H9 (cell line): ENCODE data around the gene RSBN1. TPM values are rescaled to one million over a fixed set of nuclear protein-coding genes. Genes with fewer than 3 reads are reported as not detected.
A peak's percentile ranks its signal among the peaks of the same experiment; 100 is the strongest.

ENCODE experiments used
- DNase-seq: peaks from one replicate; pipeline ENCODE4 v3.0.0-alpha.2; 2017
- H2AFZ ChIP-seq: one replicate; pipeline ENCODE4 v1.6.1; 2013; ENCODE audit warnings: mild to moderate bottlenecking, low read length, control low read depth, moderate library complexity
- H2AK5ac ChIP-seq: 2 replicates; pipeline ENCODE4 v1.6.1; 2013; ENCODE audit warnings: low read length, control low read depth, mixed read lengths; ENCODE audit not compliant: insufficient read length
- H2BK120ac ChIP-seq: one replicate; pipeline ENCODE4 v1.6.1; 2013; ENCODE audit warnings: low read depth, mild to moderate bottlenecking, low read length, control low read depth, inconsistent platforms; ENCODE audit not compliant: poor library complexity, severe bottlenecking
- H2BK12ac ChIP-seq: 2 replicates; pipeline ENCODE4 v1.6.1; 2013; ENCODE audit warnings: low read length, control low read depth, mixed read lengths, low read depth; ENCODE audit not compliant: insufficient read length
- H2BK15ac ChIP-seq: 2 replicates; pipeline ENCODE4 v1.6.1; 2013; ENCODE audit warnings: low read depth, low read length, control low read depth
- H2BK20ac ChIP-seq: one replicate; pipeline ENCODE4 v1.6.1; 2013; ENCODE audit warnings: low read depth, mild to moderate bottlenecking, low read length, control low read depth, inconsistent platforms; ENCODE audit not compliant: poor library complexity, severe bottlenecking
- H2BK5ac ChIP-seq: 2 replicates; pipeline ENCODE4 v1.6.1; 2013; ENCODE audit warnings: low read length, control low read depth, mixed read lengths; ENCODE audit not compliant: insufficient read length
- H3K14ac ChIP-seq: 2 replicates; pipeline ENCODE4 v1.6.1; 2013; ENCODE audit warnings: low read length, control low read depth; ENCODE audit not compliant: insufficient read depth
- H3K18ac ChIP-seq: 2 replicates; pipeline ENCODE4 v1.6.1; 2013; ENCODE audit warnings: low read depth, mild to moderate bottlenecking, mixed read lengths, low read length, control low read depth; ENCODE audit not compliant: insufficient read length
- H3K23ac ChIP-seq: 2 replicates; pipeline ENCODE4 v1.6.1; 2013; ENCODE audit warnings: low read length, control low read depth, mixed read lengths, low read depth; ENCODE audit not compliant: insufficient read length
- H3K23me2 ChIP-seq: 2 replicates; pipeline ENCODE4 v1.6.1; 2013; ENCODE audit warnings: low read depth, mild to moderate bottlenecking, mixed read lengths, low read length, control low read depth; ENCODE audit not compliant: insufficient read length, poor library complexity, severe bottlenecking
- H3K27ac ChIP-seq: 2 replicates; pipeline ENCODE4 v1.5.1; 2013; ENCODE audit warnings: low read length, control low read depth, mixed read lengths, low read depth; ENCODE audit not compliant: insufficient read length
- H3K27me3 ChIP-seq: 2 replicates; pipeline ENCODE4 v1.6.1; 2013; ENCODE audit warnings: low read length, control low read depth, inconsistent platforms; ENCODE audit not compliant: insufficient read depth
- H3K4ac ChIP-seq: 2 replicates; pipeline ENCODE4 v1.6.1; 2013; ENCODE audit warnings: low read depth, mild to moderate bottlenecking, control low read depth, inconsistent platforms, low read length, moderate library complexity
- H3K4me1 ChIP-seq: 2 replicates; pipeline ENCODE4 v1.6.1; 2013; ENCODE audit warnings: low read length, control low read depth, inconsistent platforms; ENCODE audit not compliant: insufficient read depth
- H3K4me2 ChIP-seq: 2 replicates; pipeline ENCODE4 v1.6.1; 2013; ENCODE audit warnings: low read length, control low read depth, mixed read lengths; ENCODE audit not compliant: insufficient read length, insufficient read depth
- H3K56ac ChIP-seq: 2 replicates; pipeline ENCODE4 v1.6.1; 2013; ENCODE audit warnings: low read depth, mild to moderate bottlenecking, mixed read lengths, low read length, control low read depth; ENCODE audit not compliant: insufficient read length
- H3K79me1 ChIP-seq: 2 replicates; pipeline ENCODE4 v1.6.1; 2013; ENCODE audit warnings: low read depth, mild to moderate bottlenecking, moderate library complexity, low read length, control low read depth, inconsistent platforms; ENCODE audit not compliant: insufficient read depth, poor library complexity, severe bottlenecking
- H3K79me2 ChIP-seq: 2 replicates; pipeline ENCODE4 v1.6.1; 2013; ENCODE audit warnings: low read length, control low read depth, inconsistent platforms; ENCODE audit not compliant: insufficient read depth
- H3K9ac ChIP-seq: 2 replicates; pipeline ENCODE4 v1.6.1; 2013; ENCODE audit warnings: low read length, control low read depth, mixed read lengths; ENCODE audit not compliant: insufficient read length; ENCODE audit errors: extremely low read depth
- H3K9me3 ChIP-seq: one replicate; pipeline ENCODE4 v1.6.1; 2013; ENCODE audit warnings: low read depth, low read length, inconsistent platforms; ENCODE audit not compliant: control insufficient read depth
- H3T11ph ChIP-seq: one replicate; pipeline ENCODE4 v1.6.1; 2013; ENCODE audit warnings: mild to moderate bottlenecking, low read length, control low read depth, inconsistent platforms
- H4K20me1 ChIP-seq: one replicate; pipeline ENCODE4 v1.6.1; 2013; ENCODE audit not compliant: control insufficient read depth, insufficient read length, insufficient read depth
- H4K5ac ChIP-seq: 2 replicates; pipeline ENCODE4 v1.6.1; 2013; ENCODE audit warnings: low read depth, mild to moderate bottlenecking, mixed read lengths, low read length, control low read depth; ENCODE audit not compliant: insufficient read length
- H4K8ac ChIP-seq: replicated peaks from 2 replicates; pipeline ENCODE4 v1.6.1; 2013; ENCODE audit warnings: low read length, control low read depth, mixed read lengths, low read depth; ENCODE audit not compliant: insufficient read length
- H4K91ac ChIP-seq: 2 replicates; pipeline ENCODE4 v1.6.1; 2013; ENCODE audit warnings: low read depth, mild to moderate bottlenecking, moderate library complexity, mixed read lengths, low read length, control low read depth; ENCODE audit not compliant: insufficient read length
- H3K27ac Mint-ChIP-seq, 3 experiments: 2 replicates in 2 of 3; 3 replicates in 1 of 3; pipeline ENCODE4 v1.8.0; 2020 to 2021; ENCODE audit warnings: mixed read lengths in 3 of 3, mild to moderate bottlenecking in 1 of 3, moderate library complexity in 1 of 3
- H3K27me3 Mint-ChIP-seq: 2 replicates; pipeline ENCODE4 v1.8.0; 2021; ENCODE audit warnings: low read depth, mild to moderate bottlenecking, moderate library complexity, mixed read lengths
- H3K36me3 Mint-ChIP-seq, 3 experiments: 2 replicates in 2 of 3; 3 replicates in 1 of 3; pipeline ENCODE4 v1.8.0; 2020 to 2021; ENCODE audit warnings: low read depth in 3 of 3, mixed read lengths in 3 of 3; ENCODE audit not compliant: insufficient read depth in 1 of 3
- H3K4me1 Mint-ChIP-seq, 2 experiments: 2 replicates each; pipeline ENCODE4 v1.8.0; 2020; ENCODE audit warnings: mixed read lengths in 2 of 2
- H3K4me3 Mint-ChIP-seq, 2 experiments: 2 replicates in 1 of 2; 3 replicates in 1 of 2; pipeline ENCODE4 v1.8.0; 2020 to 2021; ENCODE audit warnings: mild to moderate bottlenecking in 2 of 2, mixed read lengths in 2 of 2, moderate library complexity in 1 of 2
- H3K9me3 Mint-ChIP-seq, 2 experiments: 2 replicates in 1 of 2; 3 replicates in 1 of 2; pipeline ENCODE4 v1.8.0; 2020; ENCODE audit warnings: mild to moderate bottlenecking in 2 of 2, mixed read lengths in 2 of 2, moderate library complexity in 1 of 2
- WGBS: extraction: QIAGEN DNeasy Blood & Tissue Kit; methylation state at CpG from one replicate; pipeline ENCODE4 v1.1.7; 2013; ENCODE audit warnings: missing lambda C conversion rate, low lambda C conversion rate, mixed read lengths; ENCODE audit not compliant: insufficient read length; ENCODE audit errors: extremely low coverage; 5-methylcytosine and 5-hydroxymethylcytosine counted together
- total RNA-seq: library from RNA; stranded (reverse); gene quantifications from 2 replicates; pipeline ENCODE4 v1.2.1, GENCODE V29; 2021
- TF ChIP-seq, protein P1 (sequence below): fragments of 200-600 bp; sonication (generic); conservative IDR thresholded peaks from 3 replicates; pipeline ENCODE4 v1.8.0; 2021; ENCODE audit warnings: antibody characterized with exemption, mild to moderate bottlenecking

The RSBN1 gene
- total RNA-seq, 1 experiment from 2014 or later: 11.0 TPM

DNA sequence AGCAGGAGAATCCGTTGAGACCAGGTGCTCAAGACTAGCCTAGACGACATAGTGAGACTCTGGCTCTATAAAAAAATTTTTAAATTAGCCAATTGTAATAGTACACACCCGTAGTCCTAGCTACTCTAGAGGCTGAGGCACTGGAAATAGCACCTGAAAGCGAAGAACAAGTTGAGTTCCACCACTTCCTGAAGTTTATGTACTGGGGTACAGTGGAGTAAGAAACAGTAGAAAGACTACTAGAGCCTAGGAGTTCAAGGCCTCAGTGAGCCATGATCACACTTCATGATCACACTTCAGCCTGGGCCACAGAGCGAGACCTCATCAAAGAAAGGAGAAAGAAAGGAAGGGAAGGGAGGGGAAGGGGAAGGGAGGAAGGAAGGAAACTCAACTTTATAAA is 19.8 kb downstream of the RSBN1 start:
- H3K9me3 Mint-ChIP-seq: no peaks in the 10 kb centered on the region
- H2BK20ac ChIP-seq: no peak overlapping the region

More for the DNA sequence above, 19.8 kb downstream of the RSBN1 start:
- H3K79me1 ChIP-seq: peaks cover 8% of the 10 kb centered on the region
- H2BK120ac ChIP-seq: no peak overlapping the region
- DNase-seq: no peak
- H2AK5ac ChIP-seq: no peak overlapping the region
- no peak overlapping the region for H3K14ac ChIP-seq
- WGBS: no CpG with 5 or more reads among the region's 5 CpGs
- no peaks in the 10 kb centered on the region for H3K4me1 ChIP-seq
- H4K91ac ChIP-seq: no peak overlapping the region
- H3K23me2 ChIP-seq: no peaks in the 10 kb centered on the region
- Mint-ChIP-seq H3K27ac (peak overlapping the region in 1 of 3 experiments; percentile 40; a peak in 2 of 7 replicates), H3K4me1 (peaks cover 5 to 10% of the 10 kb centered on the region in 2 experiments), H3K27me3 (no peaks in the 10 kb centered on the region; the same call in 1 of the 2 replicates), H3K4me3 (no peak overlapping the region), H3K36me3 (peaks cover 12 to 32% (median 29%) of the 10 kb centered on the region in 3 experiments; a peak in 5 of 7 replicates)
- H3K56ac ChIP-seq: no peak overlapping the region
- H2AFZ ChIP-seq: no peak overlapping the region
- no peaks in the 10 kb centered on the region for H3K9me3 ChIP-seq
- no peak overlapping the region for H2BK12ac ChIP-seq
- no peaks in the 10 kb centered on the region for H3K27me3 ChIP-seq
- H3K27ac ChIP-seq: no peak overlapping the region
- H2BK5ac ChIP-seq: no peak overlapping the region
- TF ChIP-seq, protein P1, sequence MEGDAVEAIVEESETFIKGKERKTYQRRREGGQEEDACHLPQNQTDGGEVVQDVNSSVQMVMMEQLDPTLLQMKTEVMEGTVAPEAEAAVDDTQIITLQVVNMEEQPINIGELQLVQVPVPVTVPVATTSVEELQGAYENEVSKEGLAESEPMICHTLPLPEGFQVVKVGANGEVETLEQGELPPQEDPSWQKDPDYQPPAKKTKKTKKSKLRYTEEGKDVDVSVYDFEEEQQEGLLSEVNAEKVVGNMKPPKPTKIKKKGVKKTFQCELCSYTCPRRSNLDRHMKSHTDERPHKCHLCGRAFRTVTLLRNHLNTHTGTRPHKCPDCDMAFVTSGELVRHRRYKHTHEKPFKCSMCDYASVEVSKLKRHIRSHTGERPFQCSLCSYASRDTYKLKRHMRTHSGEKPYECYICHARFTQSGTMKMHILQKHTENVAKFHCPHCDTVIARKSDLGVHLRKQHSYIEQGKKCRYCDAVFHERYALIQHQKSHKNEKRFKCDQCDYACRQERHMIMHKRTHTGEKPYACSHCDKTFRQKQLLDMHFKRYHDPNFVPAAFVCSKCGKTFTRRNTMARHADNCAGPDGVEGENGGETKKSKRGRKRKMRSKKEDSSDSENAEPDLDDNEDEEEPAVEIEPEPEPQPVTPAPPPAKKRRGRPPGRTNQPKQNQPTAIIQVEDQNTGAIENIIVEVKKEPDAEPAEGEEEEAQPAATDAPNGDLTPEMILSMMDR: no peak
- no peak overlapping the region for H2BK15ac ChIP-seq
- peaks cover 3% of the 10 kb centered on the region; the same call in 1 of the 2 replicates for H3K79me2 ChIP-seq
- H3K23ac ChIP-seq: no peak overlapping the region
- no peak overlapping the region for H3K18ac ChIP-seq
- H4K5ac ChIP-seq: no peak overlapping the region
- no peak overlapping the region for H3T11ph ChIP-seq
- H3K4me2 ChIP-seq: no peak overlapping the region
- H3K4ac ChIP-seq: no peak overlapping the region
- H4K20me1 ChIP-seq: no peaks in the 10 kb centered on the region
- no peak overlapping the region for H4K8ac ChIP-seq
- no peak overlapping the region for H3K9ac ChIP-seq
